Measurements from ENCODE around the gene KMT5C.
A peak's percentile ranks its signal among the peaks of the same experiment; 100 is the strongest.
"Not testable (repeated sequence)": the region's sequence is repeated elsewhere in the genome, so short reads cannot be mapped to it uniquely, and the experiment has no call there.

The KMT5C gene

DNA sequence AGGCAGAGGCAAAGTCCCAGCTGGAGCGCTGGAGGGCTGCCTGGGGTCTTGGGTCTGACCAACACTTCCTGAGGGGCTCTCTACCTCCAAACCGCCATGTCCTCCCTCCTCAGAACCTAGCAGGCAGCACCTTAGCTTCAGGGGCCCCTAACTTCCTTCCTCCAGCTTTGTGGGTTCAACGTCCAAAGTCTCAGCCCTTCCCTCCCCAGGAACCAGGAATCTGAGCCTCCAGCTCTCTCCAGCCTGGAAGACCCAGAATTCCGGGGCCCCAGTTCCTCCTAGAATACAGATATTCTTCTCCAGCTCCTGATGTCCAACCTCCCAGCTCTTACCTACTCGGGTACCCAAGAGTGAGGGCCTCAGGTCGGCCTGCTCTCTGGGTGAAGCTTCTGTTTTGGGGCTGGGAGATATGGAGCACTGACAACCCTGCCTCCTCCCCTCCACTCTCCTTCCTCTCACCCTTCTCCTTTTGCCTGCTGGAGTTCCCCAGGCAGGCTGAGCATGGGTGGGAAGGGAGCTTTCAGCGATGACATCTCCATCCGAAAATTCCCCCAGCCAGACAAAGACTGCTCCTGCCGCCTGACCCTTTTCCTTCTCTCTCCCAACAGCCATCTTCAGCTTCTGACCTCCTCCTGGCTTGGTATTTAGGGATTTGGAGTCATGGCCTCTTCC, 18.1 kb upstream of the KMT5C start:
- Histone ChIP-seq H3K27me3 (ENCODE audit: control insufficient read depth, insufficient read depth, low read length) (peaks cover 6% of the 10 kb centered on the region), H3K4me1 (ENCODE audit: control insufficient read depth, insufficient read depth, low read length) (peaks cover 23% of the 10 kb centered on the region), H3K9ac (ENCODE audit: low read length) (peak overlapping the region; percentile 9), H3K4me3 (ENCODE audit: low read length) (no peak overlapping the region), H3K9me3 (ENCODE audit: control insufficient read depth, low read length) (no peaks in the 10 kb centered on the region), H3K36me3 (ENCODE audit: control insufficient read depth, insufficient read depth, low read length) (no peaks in the 10 kb centered on the region)

DNA sequence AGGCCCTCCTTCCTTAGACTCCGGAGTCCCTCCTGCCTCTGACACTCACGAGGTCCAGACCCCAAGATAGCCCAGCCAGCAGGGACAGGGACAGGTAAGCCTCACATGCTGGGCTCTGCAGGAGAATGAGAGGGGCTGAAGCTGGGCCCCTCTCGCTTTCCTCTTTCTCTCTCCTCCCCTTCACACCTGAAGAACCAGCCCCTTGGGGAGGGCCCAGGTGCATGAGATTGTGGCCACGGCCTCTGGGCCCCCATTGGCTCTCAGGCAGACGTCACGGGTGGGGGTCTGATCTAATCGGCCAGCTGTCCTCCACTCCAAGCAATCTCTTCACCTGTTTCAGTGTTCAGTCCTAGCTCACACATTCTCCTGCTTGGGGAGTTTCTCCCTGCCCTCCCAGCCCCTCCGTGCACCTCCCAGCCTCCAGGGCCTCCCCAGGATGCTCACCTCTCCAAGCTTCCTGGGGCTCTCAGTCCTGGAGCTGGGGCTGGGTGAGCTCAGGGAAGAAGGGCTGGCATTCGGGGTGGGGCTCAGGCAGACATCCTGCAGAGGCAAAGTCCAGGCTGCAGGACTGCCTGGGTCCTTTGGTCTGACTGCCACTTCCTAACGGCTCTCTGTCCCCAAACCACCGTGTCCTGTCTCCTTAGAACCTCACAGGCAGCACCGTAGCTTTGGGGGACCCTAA, 17.3 kb upstream of the KMT5C start:
- no peaks in the 10 kb centered on the region for H3K9me3 ChIP-seq (ENCODE audit: control insufficient read depth, low read length)
- no peaks in the 10 kb centered on the region for H3K36me3 ChIP-seq (ENCODE audit: control insufficient read depth, insufficient read depth, low read length)
- H3K9ac ChIP-seq (ENCODE audit: low read length) = peak overlapping the region; percentile 9
- H3K4me1 ChIP-seq (ENCODE audit: control insufficient read depth, insufficient read depth, low read length) = peaks cover 23% of the 10 kb centered on the region
- no peak overlapping the region for H3K4me3 ChIP-seq (ENCODE audit: low read length)
- H3K27me3 ChIP-seq (ENCODE audit: control insufficient read depth, insufficient read depth, low read length) = peaks cover 6% of the 10 kb centered on the region

DNA sequence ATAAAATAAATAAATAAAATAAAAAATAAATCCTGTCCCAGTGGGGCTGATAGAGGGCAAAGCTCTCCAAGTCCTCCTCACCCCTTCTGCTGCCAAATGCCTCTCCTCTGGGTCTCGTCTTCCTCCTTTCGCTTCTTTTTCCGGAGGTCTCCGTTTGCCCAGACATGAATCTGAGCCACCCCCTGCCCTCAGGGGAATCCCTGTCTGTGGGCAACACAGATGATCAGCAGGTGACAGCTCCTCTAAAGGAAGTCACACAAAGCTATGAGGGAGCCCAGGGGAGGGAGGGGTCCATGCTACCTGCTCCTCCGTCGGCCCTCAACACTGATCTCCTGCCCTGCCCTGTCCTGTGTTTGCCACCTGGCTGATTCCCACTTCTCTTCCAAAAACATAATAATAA, 15.0 kb upstream of the KMT5C start:
- no peaks in the 10 kb centered on the region for H3K9me3 ChIP-seq (ENCODE audit: control insufficient read depth, low read length)
- no peak overlapping the region for H3K9ac ChIP-seq (ENCODE audit: low read length)
- H3K27me3 ChIP-seq (ENCODE audit: control insufficient read depth, insufficient read depth, low read length) = peaks cover 4% of the 10 kb centered on the region
- H3K4me1 ChIP-seq (ENCODE audit: control insufficient read depth, insufficient read depth, low read length) = peaks cover 31% of the 10 kb centered on the region
- no peak overlapping the region for H3K4me3 ChIP-seq (ENCODE audit: low read length)
- no peaks in the 10 kb centered on the region for H3K36me3 ChIP-seq (ENCODE audit: control insufficient read depth, insufficient read depth, low read length)

DNA sequence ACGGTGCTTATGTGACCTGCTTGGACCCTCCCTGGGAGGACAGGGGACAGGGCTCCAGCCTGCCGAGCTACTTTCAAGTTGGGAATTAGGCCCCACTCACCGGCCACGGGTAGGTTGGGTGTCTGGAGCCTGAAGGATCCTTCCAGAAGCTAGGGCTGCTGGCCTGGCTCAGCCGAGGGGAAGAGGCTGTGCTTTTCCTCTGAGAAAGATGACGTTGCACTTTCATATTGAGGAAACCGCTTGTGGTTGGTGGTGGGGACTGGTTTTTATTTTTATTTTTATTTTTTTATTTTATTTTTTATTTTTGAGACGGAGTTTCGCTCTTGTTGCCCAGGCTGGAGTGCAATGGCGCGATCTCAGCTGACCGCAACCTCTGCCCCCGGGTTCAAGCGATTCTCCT, 14.5 kb upstream of the KMT5C start, which contains the start of gene TMEM150B:
Gene TMEM150B, minus strand, starts transcription at position 170 of the 400 bp plus-strand sequence. CDS start 4,305 bp downstream, outside the sequence.
- Histone ChIP-seq H3K4me3 (ENCODE audit: low read length) (no peak within 1 kb of the TSS), H3K36me3 (ENCODE audit: control insufficient read depth, insufficient read depth, low read length) (no peaks in the 10 kb centered on the region), H3K9me3 (ENCODE audit: control insufficient read depth, low read length) (no peaks in the 10 kb centered on the region), H3K27me3 (ENCODE audit: control insufficient read depth, insufficient read depth, low read length) (no peaks in the 10 kb centered on the region), H3K4me1 (ENCODE audit: control insufficient read depth, insufficient read depth, low read length) (peaks cover 31% of the 10 kb centered on the region), H3K9ac (ENCODE audit: low read length) (no peak within 1 kb of the TSS)

DNA sequence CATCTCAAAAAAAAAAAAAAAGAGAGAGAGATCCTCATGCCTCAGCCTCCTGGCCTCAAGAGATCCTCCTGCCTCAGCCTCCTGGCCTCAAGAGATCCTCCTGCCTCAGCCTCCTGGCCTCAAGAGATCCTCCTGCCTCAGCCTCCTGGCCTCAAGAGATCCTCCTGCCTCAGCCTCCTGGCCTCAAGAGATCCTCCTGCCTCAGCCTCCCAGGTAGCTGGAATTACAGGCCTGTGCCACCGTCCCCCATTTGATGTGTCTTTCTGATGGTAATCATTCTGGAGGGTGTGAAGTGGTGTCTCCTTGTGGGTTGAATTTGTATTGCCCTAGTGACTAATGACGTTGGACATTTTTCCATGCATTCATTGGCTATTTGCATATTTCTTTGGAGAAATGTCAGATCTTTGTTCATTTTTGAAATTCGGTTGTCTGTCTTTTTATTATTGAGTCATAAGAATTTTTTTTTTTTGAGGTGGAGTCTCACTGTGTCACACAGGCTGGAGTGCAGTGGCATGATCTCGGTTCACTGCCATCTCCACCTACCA, 10.8 kb upstream of the KMT5C start:
- not testable (repeated sequence) for H3K9ac ChIP-seq (ENCODE audit: low read length); H3K27me3 ChIP-seq (ENCODE audit: control insufficient read depth, insufficient read depth, low read length); H3K4me3 ChIP-seq (ENCODE audit: low read length); H3K9me3 ChIP-seq (ENCODE audit: control insufficient read depth, low read length); H3K36me3 ChIP-seq (ENCODE audit: control insufficient read depth, insufficient read depth, low read length)
- peaks cover 12% of the 10 kb centered on the region for H3K4me1 ChIP-seq (ENCODE audit: control insufficient read depth, insufficient read depth, low read length)

DNA sequence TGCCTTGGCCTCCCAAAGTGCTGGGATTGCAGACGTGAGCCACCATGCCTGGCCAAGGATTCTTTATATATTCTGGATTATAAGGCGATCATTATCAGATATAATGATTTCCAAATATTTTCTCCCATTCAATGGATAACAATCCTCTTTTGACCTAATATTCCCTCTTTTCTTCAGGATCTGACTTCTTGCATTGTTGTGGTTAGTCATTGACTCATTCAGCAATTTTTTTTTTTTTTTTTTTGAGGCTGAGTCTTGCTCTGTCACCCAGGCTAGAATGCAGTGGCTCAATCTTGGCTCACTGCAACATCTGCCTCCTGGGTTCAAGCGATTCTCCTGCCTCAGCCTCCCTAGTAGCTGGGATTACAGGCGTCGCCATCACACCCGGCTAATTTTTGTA, 9.9 kb upstream of the KMT5C start:
- not testable (repeated sequence) for H3K36me3 ChIP-seq (ENCODE audit: control insufficient read depth, insufficient read depth, low read length); H3K9ac ChIP-seq (ENCODE audit: low read length); H3K9me3 ChIP-seq (ENCODE audit: control insufficient read depth, low read length); H3K4me3 ChIP-seq (ENCODE audit: low read length); H3K27me3 ChIP-seq (ENCODE audit: control insufficient read depth, insufficient read depth, low read length)
- peaks cover 17% of the 10 kb centered on the region for H3K4me1 ChIP-seq (ENCODE audit: control insufficient read depth, insufficient read depth, low read length)

DNA sequence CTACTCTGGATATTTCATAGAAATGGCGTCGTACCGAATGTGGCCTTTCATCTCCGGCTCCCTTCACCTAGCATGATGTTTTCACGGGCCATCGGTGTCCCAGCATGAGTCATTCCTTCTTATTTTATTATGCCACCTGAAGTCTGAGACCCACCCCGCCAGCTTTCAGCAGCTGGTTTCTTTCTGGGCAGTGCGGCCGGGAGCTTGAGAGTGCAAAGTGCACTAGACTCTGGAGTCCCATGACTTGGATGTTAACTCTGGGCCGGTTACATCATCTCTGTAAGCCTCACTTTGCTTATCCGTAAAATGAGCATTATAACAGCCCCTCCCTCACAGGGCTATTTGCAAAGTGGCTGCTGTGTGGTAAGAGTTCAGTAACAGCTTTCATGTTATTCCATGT, 5.8 kb upstream of the KMT5C start:
- H3K9me3 ChIP-seq (ENCODE audit: control insufficient read depth, low read length) = no peaks in the 10 kb centered on the region
- H3K36me3 ChIP-seq (ENCODE audit: control insufficient read depth, insufficient read depth, low read length) = no peaks in the 10 kb centered on the region
- no peaks in the 10 kb centered on the region for H3K27me3 ChIP-seq (ENCODE audit: control insufficient read depth, insufficient read depth, low read length)
- H3K9ac ChIP-seq (ENCODE audit: low read length) = no peak overlapping the region
- peaks cover 16% of the 10 kb centered on the region for H3K4me1 ChIP-seq (ENCODE audit: control insufficient read depth, insufficient read depth, low read length)
- H3K4me3 ChIP-seq (ENCODE audit: low read length) = no peak overlapping the region

DNA sequence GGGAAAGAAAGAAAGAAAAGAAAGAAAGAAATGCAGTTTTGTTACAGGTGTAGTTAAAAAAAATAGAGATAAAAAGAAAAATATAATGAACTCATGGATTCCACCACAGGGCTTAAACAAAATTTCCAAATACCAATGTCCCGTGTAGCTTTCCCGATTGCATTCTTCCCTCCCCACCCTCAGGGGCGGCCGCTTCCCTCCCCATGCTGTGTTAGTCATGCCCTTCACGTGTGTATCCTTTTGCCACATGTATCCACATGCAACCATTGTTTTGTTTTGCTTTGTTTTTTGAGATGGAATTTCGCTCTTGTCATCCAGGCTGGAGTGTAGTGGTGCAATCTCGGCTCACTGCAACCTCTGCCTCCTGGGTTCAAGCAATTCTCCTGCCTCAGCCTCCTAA, 3.6 kb upstream of the KMT5C start:
- H3K36me3 ChIP-seq (ENCODE audit: control insufficient read depth, insufficient read depth, low read length) = no peaks in the 10 kb centered on the region
- H3K9me3 ChIP-seq (ENCODE audit: control insufficient read depth, low read length) = no peaks in the 10 kb centered on the region
- no peak overlapping the region for H3K4me3 ChIP-seq (ENCODE audit: low read length)
- H3K4me1 ChIP-seq (ENCODE audit: control insufficient read depth, insufficient read depth, low read length) = peaks cover 26% of the 10 kb centered on the region
- no peaks in the 10 kb centered on the region for H3K27me3 ChIP-seq (ENCODE audit: control insufficient read depth, insufficient read depth, low read length)
- no peak overlapping the region for H3K9ac ChIP-seq (ENCODE audit: low read length)

DNA sequence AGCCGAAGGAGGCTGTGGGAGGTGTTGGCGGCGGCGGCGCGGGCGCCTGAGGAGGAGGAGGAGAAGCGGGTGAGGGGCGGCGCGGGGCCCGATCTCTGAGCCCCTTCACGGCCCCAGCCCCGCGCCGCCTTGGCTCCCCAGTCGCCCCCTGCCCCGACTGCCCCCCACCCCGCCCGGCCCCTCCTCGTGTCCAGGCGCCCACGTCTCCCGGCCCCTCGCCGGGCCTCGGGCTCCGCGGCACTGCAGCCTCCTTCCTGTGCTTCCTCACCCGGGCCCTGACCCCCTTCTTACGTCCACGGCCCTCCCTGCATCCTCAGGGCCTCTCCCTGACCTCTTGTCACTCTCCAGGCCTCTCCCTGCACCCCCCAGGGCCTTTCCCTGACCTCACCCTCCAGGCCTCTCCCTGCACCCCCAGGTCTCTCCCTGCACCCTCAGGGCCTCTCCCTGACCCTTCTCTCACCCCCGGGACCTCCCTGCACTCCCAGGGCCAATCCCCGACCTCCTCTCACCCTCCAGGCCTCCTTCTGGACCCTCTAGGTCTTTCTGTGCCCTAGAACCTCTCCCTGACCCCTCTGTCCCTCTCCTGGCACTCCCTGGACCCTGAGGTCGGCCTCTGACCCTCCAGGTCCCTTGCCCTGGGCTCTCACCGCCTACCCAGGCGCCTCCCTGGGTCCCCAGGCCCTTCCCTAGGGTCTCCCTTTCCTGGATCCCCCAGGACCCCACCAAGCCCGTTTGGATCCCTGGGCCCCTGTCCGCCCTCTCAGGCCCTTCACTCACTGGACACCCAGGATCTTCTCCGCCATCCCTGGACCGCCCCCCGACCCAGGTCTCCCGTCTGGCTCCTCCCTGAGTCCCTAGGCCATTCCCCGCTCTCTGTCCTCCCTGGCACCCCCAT, 460 bp downstream of the KMT5C start:
- Histone ChIP-seq H3K4me3 (ENCODE audit: low read length) (peak overlapping the region; percentile 60), H3K4me1 (ENCODE audit: control insufficient read depth, insufficient read depth, low read length) (peaks cover 17% of the 10 kb centered on the region), H3K9me3 (ENCODE audit: control insufficient read depth, low read length) (no peaks in the 10 kb centered on the region), H3K9ac (ENCODE audit: low read length) (peak overlapping the region; percentile 97), H3K27me3 (ENCODE audit: control insufficient read depth, insufficient read depth, low read length) (no peaks in the 10 kb centered on the region), H3K36me3 (ENCODE audit: control insufficient read depth, insufficient read depth, low read length) (no peaks in the 10 kb centered on the region)

DNA sequence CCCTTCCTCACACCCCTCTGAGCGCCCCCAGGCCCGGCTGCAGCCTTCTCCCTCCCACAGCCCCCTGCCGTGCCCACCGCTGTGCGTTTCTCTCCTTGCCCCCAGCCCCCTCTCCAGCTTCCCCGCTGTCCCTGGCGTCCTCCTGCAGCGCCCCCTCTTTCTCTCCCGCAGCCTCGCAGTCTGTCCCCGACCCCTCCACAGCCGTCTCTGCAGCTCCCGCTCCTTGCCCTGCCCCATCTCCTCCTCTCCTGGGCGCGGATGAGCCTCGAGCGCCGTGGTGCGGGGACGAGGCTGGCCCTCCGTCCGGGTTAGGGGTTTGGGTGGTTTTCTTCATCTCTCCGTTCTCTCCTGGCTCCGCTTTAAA, 1.1 kb downstream of the KMT5C start:
- no peaks in the 10 kb centered on the region for H3K27me3 ChIP-seq (ENCODE audit: control insufficient read depth, insufficient read depth, low read length)
- no peaks in the 10 kb centered on the region for H3K36me3 ChIP-seq (ENCODE audit: control insufficient read depth, insufficient read depth, low read length)
- peak overlapping the region; percentile 60 for H3K4me3 ChIP-seq (ENCODE audit: low read length)
- H3K9me3 ChIP-seq (ENCODE audit: control insufficient read depth, low read length) = no peaks in the 10 kb centered on the region
- H3K9ac ChIP-seq (ENCODE audit: low read length) = peak overlapping the region; percentile 97
- H3K4me1 ChIP-seq (ENCODE audit: control insufficient read depth, insufficient read depth, low read length) = peaks cover 21% of the 10 kb centered on the region

DNA sequence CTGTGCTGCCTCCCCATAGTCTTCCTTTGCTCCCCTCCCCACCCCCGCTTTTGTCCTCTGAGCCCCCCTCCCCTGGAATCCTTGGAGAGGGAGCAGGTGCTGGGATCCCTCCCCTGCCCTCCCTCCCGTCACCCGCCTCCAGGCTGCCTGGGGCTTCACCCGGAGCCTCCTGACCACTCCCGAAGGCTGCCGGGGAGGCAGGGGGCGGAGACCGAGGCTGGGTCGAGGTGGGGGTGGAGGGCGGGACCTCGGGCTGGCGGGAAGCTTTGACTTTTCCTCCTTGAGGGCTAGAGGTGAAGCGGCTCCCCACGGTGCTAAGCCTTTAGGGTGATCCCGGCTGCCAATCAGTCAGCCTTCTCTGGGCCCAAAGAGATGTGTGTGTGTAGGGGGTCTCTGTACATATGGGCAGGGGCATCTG, 1.5 kb downstream of the KMT5C start:
- Histone ChIP-seq H3K27me3 (ENCODE audit: control insufficient read depth, insufficient read depth, low read length) (no peaks in the 10 kb centered on the region), H3K4me3 (ENCODE audit: low read length) (peak overlapping the region; percentile 60), H3K4me1 (ENCODE audit: control insufficient read depth, insufficient read depth, low read length) (peaks cover 25% of the 10 kb centered on the region), H3K36me3 (ENCODE audit: control insufficient read depth, insufficient read depth, low read length) (no peaks in the 10 kb centered on the region), H3K9me3 (ENCODE audit: control insufficient read depth, low read length) (no peaks in the 10 kb centered on the region), H3K9ac (ENCODE audit: low read length) (peak overlapping the region; percentile 97)

All from mucosa of stomach (tissue), 1 donor.